ENCODE data around the gene PHKB. TPM values are rescaled to one million over a fixed set of nuclear protein-coding genes. Genes with fewer than 3 reads are reported as not detected.

The PHKB gene
- polyA plus RNA-seq, 1 donor (not counting 4 experiments of a cell fraction or from before 2014, with no cell fraction given), result 71.7 TPM

GRCh38 chr16:47660540-47660939 is 199.4 kb downstream of the PHKB start:
- TF ChIP-seq CTCF (optimal IDR thresholded peaks at IDR 0.05 in 1 of 3, IDR thresholded peaks at IDR 0.05 in 1 of 3, conservative IDR thresholded peaks at IDR 0.05 in 1 of 3; ENCODE audit: extremely low read depth in 1 of 3, insufficient read depth in 2 of 3, low read length in 3 of 3) (no peak), EZH2 (IDR thresholded peaks at IDR 0.05; ENCODE audit: low read length) (no peak)
- H4K20me1 ChIP-seq (ENCODE audit: control insufficient read depth, extremely low read depth, insufficient read depth, low read length), result no peaks in the 10 kb centered on the region
- no peaks in the 10 kb centered on the region for H3K79me2 ChIP-seq (ENCODE audit: control insufficient read depth, insufficient read depth, low read length)
- no peak overlapping the region for H3K4me2 ChIP-seq (ENCODE audit: control insufficient read depth, extremely low read depth, insufficient read depth, low read depth, low read length)
- no peak overlapping the region for H3K4me3 ChIP-seq (ENCODE audit: control insufficient read depth in 2 of 3, extremely low read depth in 1 of 3, insufficient read depth in 2 of 3, low read depth in 1 of 3, low read length in 3 of 3)
- no peaks in the 10 kb centered on the region for H3K9me3 ChIP-seq (ENCODE audit: control insufficient read depth, low read depth, low read length)
- H3K27ac ChIP-seq (ENCODE audit: control insufficient read depth, insufficient read depth, low read length), result no peak overlapping the region
- FAIRE-seq, result no peak
- H3K9ac ChIP-seq (ENCODE audit: control insufficient read depth, extremely low read depth, insufficient read depth, low read length), result no peak overlapping the region
- no peak for DNase-seq (ENCODE audit: low read depth, low spot score)
- no peaks in the 10 kb centered on the region for H3K27me3 ChIP-seq (ENCODE audit: control insufficient read depth, extremely low read depth, insufficient read depth, low read length)
- no peaks in the 10 kb centered on the region for H3K9me1 ChIP-seq (ENCODE audit: control insufficient read depth, extremely low read depth, insufficient read depth, low read length)
- H3K4me1 ChIP-seq (ENCODE audit: control insufficient read depth, extremely low read depth, insufficient read depth, low read length), result no peaks in the 10 kb centered on the region
- dilution Hi-C loops (cut with MboI; ENCODE audit: extremely low pct_ligation_motif_present, low sequenced_read_pairs), result no loop called here
- H2AFZ ChIP-seq (ENCODE audit: control insufficient read depth, low read length), result no peak overlapping the region
- peaks cover 8 to 9% of the 10 kb centered on the region in 2 experiments for H3K36me3 ChIP-seq (ENCODE audit: control insufficient read depth in 2 of 2, extremely low read depth in 1 of 2, insufficient read depth in 2 of 2, low read length in 2 of 2)

- Histone ChIP-seq H2AFZ (ENCODE audit: control insufficient read depth, low read length) (no peak overlapping the region), H3K4me3 (ENCODE audit: control insufficient read depth in 2 of 3, extremely low read depth in 1 of 3, insufficient read depth in 2 of 3, low read depth in 1 of 3, low read length in 3 of 3) (no peak overlapping the region), H3K9me3 (ENCODE audit: control insufficient read depth, low read depth, low read length) (no peaks in the 10 kb centered on the region), H3K4me2 (ENCODE audit: control insufficient read depth, extremely low read depth, insufficient read depth, low read depth, low read length) (no peak overlapping the region), H3K79me2 (ENCODE audit: control insufficient read depth, insufficient read depth, low read length) (no peaks in the 10 kb centered on the region), H3K27ac (ENCODE audit: control insufficient read depth, insufficient read depth, low read length) (no peak overlapping the region), H4K20me1 (ENCODE audit: control insufficient read depth, extremely low read depth, insufficient read depth, low read length) (no peaks in the 10 kb centered on the region), H3K4me1 (ENCODE audit: control insufficient read depth, extremely low read depth, insufficient read depth, low read length) (no peaks in the 10 kb centered on the region), H3K27me3 (ENCODE audit: control insufficient read depth, extremely low read depth, insufficient read depth, low read length) (no peaks in the 10 kb centered on the region), H3K9me1 (ENCODE audit: control insufficient read depth, extremely low read depth, insufficient read depth, low read length) (no peaks in the 10 kb centered on the region), H3K36me3 (ENCODE audit: control insufficient read depth in 2 of 2, extremely low read depth in 1 of 2, insufficient read depth in 2 of 2, low read length in 2 of 2) (peaks cover 5 to 9% of the 10 kb centered on the region in 2 experiments), H3K9ac (ENCODE audit: control insufficient read depth, extremely low read depth, insufficient read depth, low read length) (no peak overlapping the region)
- FAIRE-seq (no peak), DNase-seq (ENCODE audit: low read depth, low spot score) (no peak)
- TF ChIP-seq EZH2 (IDR thresholded peaks at IDR 0.05; ENCODE audit: low read length), result no peak
- no peak for TF ChIP-seq CTCF (optimal IDR thresholded peaks at IDR 0.05 in 1 of 3, IDR thresholded peaks at IDR 0.05 in 1 of 3, conservative IDR thresholded peaks at IDR 0.05 in 1 of 3; ENCODE audit: extremely low read depth in 1 of 3, insufficient read depth in 2 of 3, low read length in 3 of 3)
- dilution Hi-C loops (cut with MboI; ENCODE audit: extremely low pct_ligation_motif_present, low sequenced_read_pairs), result no loop called here
Measured at GRCh38 chr16:47664653-47665325, 203.7 kb downstream of the PHKB start.
